ENCODE results near the gene FAM210B.
"Not testable (repeated sequence)": the region's sequence is repeated elsewhere in the genome, so short reads cannot be mapped to it uniquely, and the experiment has no call there.

Gene FAM210B

GRCh38 chr20:56358600-56359211, at the start of gene FAM210B:
Gene FAM210B, plus strand, starts transcription at chr20:56358974. Its CDS starts 32 bp downstream, at chr20:56359006.
- peak; percentile 93 for DNase-seq

- no peak for DNase-seq
Observed at GRCh38 chr20:56316051-56316450, 42.7 kb upstream of the FAM210B start.

- DNase-seq, result no peak
Observed at GRCh38 chr20:56316483-56316882, 42.3 kb upstream of the FAM210B start.

- no peak for DNase-seq
Observed at GRCh38 chr20:56322681-56323080, 36.1 kb upstream of the FAM210B start.

- DNase-seq, result no peak
Observed at GRCh38 chr20:56323206-56323605, 35.6 kb upstream of the FAM210B start.

GRCh38 chr20:56323656-56324055, 35.1 kb upstream of the FAM210B start:
- DNase-seq, result no peak

GRCh38 chr20:56324806-56325205, 34.0 kb upstream of the FAM210B start:
- no peak for DNase-seq

GRCh38 chr20:56328861-56329260, 29.9 kb upstream of the FAM210B start:
- peak; percentile 27 for DNase-seq

- DNase-seq, result not testable (repeated sequence)
Observed at GRCh38 chr20:56336709-56337108, 22.1 kb upstream of the FAM210B start.

- no peak for DNase-seq
Observed at GRCh38 chr20:56342783-56343182, 16.0 kb upstream of the FAM210B start.

- DNase-seq, result peak; percentile 26
Observed at GRCh38 chr20:56343861-56344381, 14.9 kb upstream of the FAM210B start.

GRCh38 chr20:56345911-56346310, 12.9 kb upstream of the FAM210B start:
- DNase-seq, result no peak

GRCh38 chr20:56347628-56348304, 11.0 kb upstream of the FAM210B start:
- no peak for DNase-seq

- DNase-seq, result no peak
Observed at GRCh38 chr20:56348305-56348693, 10.5 kb upstream of the FAM210B start.

- no peak for DNase-seq
Observed at GRCh38 chr20:56348746-56349145, 10.0 kb upstream of the FAM210B start.

GRCh38 chr20:56350842-56351241, 7.9 kb upstream of the FAM210B start:
- no peak for DNase-seq

- no peak for DNase-seq
Observed at GRCh38 chr20:56352345-56353055, 6.3 kb upstream of the FAM210B start.

- peak; percentile 38 for DNase-seq
Observed at GRCh38 chr20:56353356-56353755, 5.4 kb upstream of the FAM210B start.

GRCh38 chr20:56358070-56358469, 704 bp upstream of the FAM210B start:
- no peak for DNase-seq

- DNase-seq, result peak; percentile 50
Observed at GRCh38 chr20:56359212-56360132, 698 bp downstream of the FAM210B start.

GRCh38 chr20:56360133-56360907, 1.5 kb downstream of the FAM210B start:
- DNase-seq, result no peak

GRCh38 chr20:56360908-56361205, 2.1 kb downstream of the FAM210B start:
- no peak for DNase-seq

Measured in OCI-M1 (cell line).